ENCODE measurements around the gene TMEM91.
"Not testable (repeated sequence)": the region's sequence is repeated elsewhere in the genome, so short reads cannot be mapped to it uniquely, and the experiment has no call there.

TMEM91 gene

GRCh38 chr19:41373993-41374392 lies 2.3 kb upstream of the TMEM91 start:
- no peak for DNase-seq (ENCODE audit: low read depth in 2 of 2, low spot score in 1 of 2)

GRCh38 chr19:41376998-41377365 lies 649 bp downstream of the TMEM91 start:
- no peak for DNase-seq (ENCODE audit: low read depth in 2 of 2, low spot score in 1 of 2)

GRCh38 chr19:41377977-41378709 lies 1.8 kb downstream of the TMEM91 start:
- no peak for DNase-seq (ENCODE audit: low read depth in 2 of 2, low spot score in 1 of 2)

- not testable (repeated sequence) for DNase-seq (ENCODE audit: low read depth in 2 of 2, low spot score in 1 of 2)
Observed at GRCh38 chr19:41381536-41381935, 5.2 kb downstream of the TMEM91 start.

- no peak for DNase-seq (ENCODE audit: low read depth in 2 of 2, low spot score in 1 of 2)
Observed at GRCh38 chr19:41384351-41384750, 8.0 kb downstream of the TMEM91 start.

- DNase-seq (ENCODE audit: low read depth in 2 of 2, low spot score in 1 of 2): no peak
Observed at GRCh38 chr19:41386442-41386841, 10.1 kb downstream of the TMEM91 start.

GRCh38 chr19:41391618-41392017 lies 15.3 kb downstream of the TMEM91 start:
- no peak for DNase-seq (ENCODE audit: low read depth in 2 of 2, low spot score in 1 of 2)

GRCh38 chr19:41392775-41393174 lies 16.4 kb downstream of the TMEM91 start:
- DNase-seq (ENCODE audit: low read depth in 2 of 2, low spot score in 1 of 2): no peak

- no peak for DNase-seq (ENCODE audit: low read depth in 2 of 2, low spot score in 1 of 2)
Observed at GRCh38 chr19:41395355-41395754, 19.0 kb downstream of the TMEM91 start.

GRCh38 chr19:41397086-41398049 lies 21.0 kb downstream of the TMEM91 start, which contains the start of the genes BCKDHA and EXOSC5:
BCKDHA (plus strand) TSS chr19:41397818; CDS start chr19:41397828, 10 bp downstream.
EXOSC5 (minus strand) TSS chr19:41397359; CDS start chr19:41397328, 31 bp downstream.
- DNase-seq (ENCODE audit: low read depth in 2 of 2, low spot score in 1 of 2): peak; percentile 91 to 98

GRCh38 chr19:41398050-41398418 lies 21.7 kb downstream of the TMEM91 start:
- no peak for DNase-seq (ENCODE audit: low read depth in 2 of 2, low spot score in 1 of 2)

GRCh38 chr19:41398598-41398997 lies 22.3 kb downstream of the TMEM91 start:
- no peak for DNase-seq (ENCODE audit: low read depth in 2 of 2, low spot score in 1 of 2)

- no peak for DNase-seq (ENCODE audit: low read depth in 2 of 2, low spot score in 1 of 2)
Observed at GRCh38 chr19:41399091-41399490, 22.8 kb downstream of the TMEM91 start.

- no peak for DNase-seq (ENCODE audit: low read depth in 2 of 2, low spot score in 1 of 2)
Observed at GRCh38 chr19:41399525-41399924, 23.2 kb downstream of the TMEM91 start.

- DNase-seq (ENCODE audit: low read depth in 2 of 2, low spot score in 1 of 2): no peak
Observed at GRCh38 chr19:41401483-41401882, 25.1 kb downstream of the TMEM91 start.

- no peak for DNase-seq (ENCODE audit: low read depth in 2 of 2, low spot score in 1 of 2)
Observed at GRCh38 chr19:41402010-41402409, 25.7 kb downstream of the TMEM91 start.

- DNase-seq (ENCODE audit: low read depth in 2 of 2, low spot score in 1 of 2): no peak
Observed at GRCh38 chr19:41403181-41403970, 27.0 kb downstream of the TMEM91 start.

- no peak for DNase-seq (ENCODE audit: low read depth in 2 of 2, low spot score in 1 of 2)
Observed at GRCh38 chr19:41405776-41406175, 29.4 kb downstream of the TMEM91 start.

GRCh38 chr19:41407271-41407670 lies 30.9 kb downstream of the TMEM91 start:
- DNase-seq (ENCODE audit: low read depth in 2 of 2, low spot score in 1 of 2): no peak

- DNase-seq (ENCODE audit: low read depth in 2 of 2, low spot score in 1 of 2): no peak
Observed at GRCh38 chr19:41408256-41408655, 31.9 kb downstream of the TMEM91 start.

GRCh38 chr19:41408846-41409245 lies 32.5 kb downstream of the TMEM91 start:
- DNase-seq (ENCODE audit: low read depth in 2 of 2, low spot score in 1 of 2): not testable (repeated sequence)
